Activated naive CD4-positive, alpha-beta T cell treated with anti-CD3 and anti-CD28 coated beads, Interleukin-2, amount 50 U/mL, for 24 hours (primary cell): ENCODE data around the gene TAS2R40.
"Not testable (repeated sequence)": the region's sequence is repeated elsewhere in the genome, so short reads cannot be mapped to it uniquely, and the experiment has no call there.

ENCODE experiments used
- H3K27ac Mint-ChIP-seq: one replicate; pipeline ENCODE4 v1.8.0; 2021; ENCODE audit warnings: mild to moderate bottlenecking, mixed read lengths
- H3K27me3 Mint-ChIP-seq: one replicate; pipeline ENCODE4 v1.8.0; 2021; ENCODE audit warnings: mixed read lengths
- H3K36me3 Mint-ChIP-seq: one replicate; pipeline ENCODE4 v1.8.0; 2021; ENCODE audit warnings: mixed read lengths
- H3K4me1 Mint-ChIP-seq: one replicate; pipeline ENCODE4 v1.8.0; 2021; ENCODE audit warnings: mixed read lengths
- H3K4me3 Mint-ChIP-seq: one replicate; pipeline ENCODE4 v1.8.0; 2021; ENCODE audit warnings: mild to moderate bottlenecking, mixed read lengths
- H3K9me3 Mint-ChIP-seq: one replicate; pipeline ENCODE4 v1.8.0; 2021; ENCODE audit warnings: mixed read lengths

Gene TAS2R40

DNA sequence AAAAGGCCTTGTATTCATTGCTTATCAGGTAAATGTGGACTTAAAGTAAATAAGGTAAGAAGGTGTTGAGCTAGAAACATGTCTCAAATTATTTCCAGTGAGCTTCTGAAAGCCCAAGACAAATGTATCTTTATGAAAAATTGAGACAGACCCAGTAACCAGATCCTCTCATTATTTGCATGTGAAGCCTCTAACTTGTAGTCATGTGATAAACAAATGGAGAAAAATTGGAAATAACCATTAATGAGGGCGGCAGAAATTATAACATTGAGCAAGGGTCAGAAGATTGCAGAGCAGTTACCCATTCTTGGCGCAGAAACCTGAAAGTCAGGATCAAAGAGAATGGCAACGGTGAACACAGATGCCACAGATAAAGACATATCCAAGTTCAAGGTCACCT lies at the start of gene TAS2R40:
TAS2R40 (plus strand) TSS at position 301 of the 400 bp plus-strand sequence; CDS start at position 343, 42 bp downstream.
- H3K36me3 Mint-ChIP-seq = no peaks in the 10 kb centered on the region
- no peaks in the 10 kb centered on the region for H3K9me3 Mint-ChIP-seq
- no peaks in the 10 kb centered on the region for H3K4me1 Mint-ChIP-seq
- H3K4me3 Mint-ChIP-seq = no peak within 1 kb of the TSS
- H3K27me3 Mint-ChIP-seq = peaks cover 1% of the 10 kb centered on the region
- H3K27ac Mint-ChIP-seq = no peak within 1 kb of the TSS

- no peaks in the 10 kb centered on the region for H3K9me3 Mint-ChIP-seq
- H3K36me3 Mint-ChIP-seq = peaks cover 1% of the 10 kb centered on the region
- H3K27ac Mint-ChIP-seq = no peak overlapping the region
These were observed 49.5 kb upstream of the TAS2R40 start for GRCh38 chr7:143172354-143172753.

GRCh38 chr7:143176128-143176527 lies 45.7 kb upstream of the TAS2R40 start:
- H3K4me3 Mint-ChIP-seq = no peak overlapping the region
- H3K36me3 Mint-ChIP-seq = peaks cover 3% of the 10 kb centered on the region
- H3K27me3 Mint-ChIP-seq = peaks cover 7% of the 10 kb centered on the region
- H3K9me3 Mint-ChIP-seq = peaks cover 24% of the 10 kb centered on the region
- no peaks in the 10 kb centered on the region for H3K4me1 Mint-ChIP-seq
- H3K27ac Mint-ChIP-seq = no peak overlapping the region

More at GRCh38 chr7:143172354-143172753, 49.5 kb upstream of the TAS2R40 start:
- Mint-ChIP-seq H3K27me3 (peaks cover 9% of the 10 kb centered on the region), H3K4me1 (no peaks in the 10 kb centered on the region), H3K4me3 (no peak overlapping the region)

- H3K4me1 Mint-ChIP-seq = no peaks in the 10 kb centered on the region
- no peak overlapping the region for H3K27ac Mint-ChIP-seq
- H3K27me3 Mint-ChIP-seq = peaks cover 7% of the 10 kb centered on the region
- peaks cover 24% of the 10 kb centered on the region for H3K9me3 Mint-ChIP-seq
- H3K36me3 Mint-ChIP-seq = peaks cover 3% of the 10 kb centered on the region
- H3K4me3 Mint-ChIP-seq = no peak overlapping the region
These were observed 44.3 kb upstream of the TAS2R40 start for GRCh38 chr7:143177374-143178119.

DNA sequence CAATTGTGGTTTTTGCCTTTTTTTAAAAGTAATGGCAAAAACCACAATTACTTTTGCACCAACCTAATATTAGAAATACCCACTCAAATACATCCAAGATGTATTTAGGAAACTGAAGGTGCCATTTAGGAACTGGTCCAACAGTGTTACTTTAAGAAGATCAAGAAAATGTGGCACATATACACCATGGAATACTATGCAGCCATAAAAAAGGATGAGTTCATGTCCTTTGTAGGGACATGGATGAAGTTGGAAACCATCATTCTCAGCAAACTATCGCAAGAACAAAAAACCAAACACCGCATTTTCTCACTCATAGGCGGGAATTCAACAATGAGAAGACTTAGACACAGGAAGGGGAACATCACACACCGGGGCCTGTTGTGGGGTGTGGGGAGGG lies 41.1 kb upstream of the TAS2R40 start:
- H3K9me3 Mint-ChIP-seq = peaks cover 24% of the 10 kb centered on the region
- not testable (repeated sequence) for H3K36me3 Mint-ChIP-seq, H3K4me3 Mint-ChIP-seq, H3K4me1 Mint-ChIP-seq, H3K27ac Mint-ChIP-seq
- H3K27me3 Mint-ChIP-seq = peaks cover 12% of the 10 kb centered on the region

DNA sequence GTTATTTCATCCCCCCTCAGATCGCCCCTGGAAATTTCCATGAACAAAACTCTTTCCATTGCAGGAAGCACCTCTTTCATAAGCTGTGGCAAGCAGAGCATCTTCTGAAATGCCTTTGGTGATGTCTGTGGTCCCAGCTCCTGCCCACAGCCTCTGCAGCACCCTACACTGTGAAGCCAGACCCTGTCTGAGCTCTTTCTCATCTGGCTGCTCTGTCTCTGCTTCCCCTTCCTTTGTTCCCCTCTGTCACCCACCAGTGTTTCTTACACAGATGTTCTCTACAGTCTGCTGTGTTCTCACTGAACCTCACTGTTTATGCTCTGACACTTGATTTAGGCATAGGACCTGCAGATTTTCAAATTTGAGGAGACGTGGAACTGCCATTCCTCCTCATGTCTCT lies 40.5 kb upstream of the TAS2R40 start:
- no peak overlapping the region for H3K4me3 Mint-ChIP-seq

DNA sequence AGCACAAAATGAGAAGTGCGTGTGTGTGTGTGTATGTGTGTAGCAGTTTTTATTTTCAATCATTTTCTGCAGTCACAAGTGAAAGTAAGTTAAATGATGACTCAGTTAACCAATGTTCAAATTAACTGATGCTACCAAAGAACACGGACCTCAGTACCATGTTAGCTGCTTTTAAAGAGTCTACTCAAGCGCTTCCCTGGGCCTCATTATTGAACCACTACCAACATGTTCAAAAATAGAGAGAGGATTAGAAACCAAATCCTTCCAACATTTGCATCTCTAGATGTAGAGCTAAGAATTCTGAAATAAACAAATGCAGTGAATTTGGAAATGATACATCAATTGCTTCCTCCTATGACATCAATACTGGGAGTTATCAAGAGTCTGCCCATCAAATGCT lies 38.8 kb upstream of the TAS2R40 start, which contains the start of gene TAS2R39:
TAS2R39 (plus strand) TSS at position 396 of the 400 bp plus-strand sequence; CDS start at position 396, 0 bp downstream.
- Mint-ChIP-seq H3K4me1 (no peaks in the 10 kb centered on the region), H3K27ac (no peak within 1 kb of the TSS), H3K9me3 (peaks cover 20% of the 10 kb centered on the region), H3K27me3 (peaks cover 14% of the 10 kb centered on the region), H3K4me3 (no peak within 1 kb of the TSS), H3K36me3 (peaks cover 3% of the 10 kb centered on the region)

More for the DNA sequence above, 40.5 kb upstream of the TAS2R40 start:
- Mint-ChIP-seq H3K9me3 (peaks cover 24% of the 10 kb centered on the region), H3K27ac (no peak overlapping the region), H3K27me3 (peaks cover 14% of the 10 kb centered on the region), H3K4me1 (no peaks in the 10 kb centered on the region), H3K36me3 (peaks cover 3% of the 10 kb centered on the region)

DNA sequence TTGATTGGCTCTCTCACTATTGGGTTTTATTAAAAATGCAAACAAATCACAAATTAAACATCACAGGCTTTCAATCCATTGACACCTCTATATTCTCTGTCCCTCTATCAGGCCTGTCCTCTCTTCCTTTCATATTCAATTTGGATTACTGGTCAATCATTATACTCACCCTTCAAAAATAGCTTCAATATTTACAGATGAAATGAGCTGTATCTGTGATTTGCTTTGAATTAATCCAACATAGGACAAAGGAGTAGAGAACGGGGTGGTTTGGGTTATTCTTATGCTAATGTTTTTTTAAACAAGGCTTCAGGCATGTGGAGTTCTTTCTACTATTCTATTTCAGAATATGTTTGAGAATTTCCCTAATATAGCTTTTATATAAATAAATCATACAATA lies 36.3 kb upstream of the TAS2R40 start:
- peaks cover 9% of the 10 kb centered on the region for H3K27me3 Mint-ChIP-seq
- no peak overlapping the region for H3K4me3 Mint-ChIP-seq
- H3K9me3 Mint-ChIP-seq = no peaks in the 10 kb centered on the region
- no peak overlapping the region for H3K27ac Mint-ChIP-seq
- H3K36me3 Mint-ChIP-seq = no peaks in the 10 kb centered on the region
- H3K4me1 Mint-ChIP-seq = no peaks in the 10 kb centered on the region

DNA sequence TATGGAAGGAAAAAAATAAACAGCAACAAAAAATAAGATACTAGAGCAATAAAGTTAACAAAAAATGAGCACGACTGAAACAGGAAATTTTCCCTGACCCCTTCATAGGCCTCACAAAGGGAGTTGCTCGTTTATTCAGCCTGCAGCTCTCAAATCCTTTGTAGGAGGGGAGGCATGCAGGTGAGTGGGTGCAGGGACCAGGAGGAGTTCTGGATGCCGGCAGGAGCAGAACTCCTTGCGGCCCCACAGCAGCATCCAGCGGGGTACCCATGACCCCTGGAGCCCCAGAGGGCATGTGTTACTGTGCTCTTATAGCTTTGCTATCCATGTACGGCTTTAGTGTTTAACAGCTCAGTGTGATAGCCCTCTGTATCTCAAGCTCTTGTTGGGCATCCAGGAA lies 32.8 kb upstream of the TAS2R40 start:
- H3K36me3 Mint-ChIP-seq = no peaks in the 10 kb centered on the region
- H3K9me3 Mint-ChIP-seq = no peaks in the 10 kb centered on the region
- no peak overlapping the region for H3K27ac Mint-ChIP-seq
- H3K27me3 Mint-ChIP-seq = peaks cover 7% of the 10 kb centered on the region
- no peaks in the 10 kb centered on the region for H3K4me1 Mint-ChIP-seq
- H3K4me3 Mint-ChIP-seq = no peak overlapping the region

- Mint-ChIP-seq H3K4me1 (no peaks in the 10 kb centered on the region), H3K4me3 (no peak overlapping the region), H3K36me3 (no peaks in the 10 kb centered on the region), H3K27me3 (peaks cover 8% of the 10 kb centered on the region), H3K9me3 (no peaks in the 10 kb centered on the region), H3K27ac (no peak overlapping the region)
These were observed 28.0 kb upstream of the TAS2R40 start for GRCh38 chr7:143193880-143194279.

DNA sequence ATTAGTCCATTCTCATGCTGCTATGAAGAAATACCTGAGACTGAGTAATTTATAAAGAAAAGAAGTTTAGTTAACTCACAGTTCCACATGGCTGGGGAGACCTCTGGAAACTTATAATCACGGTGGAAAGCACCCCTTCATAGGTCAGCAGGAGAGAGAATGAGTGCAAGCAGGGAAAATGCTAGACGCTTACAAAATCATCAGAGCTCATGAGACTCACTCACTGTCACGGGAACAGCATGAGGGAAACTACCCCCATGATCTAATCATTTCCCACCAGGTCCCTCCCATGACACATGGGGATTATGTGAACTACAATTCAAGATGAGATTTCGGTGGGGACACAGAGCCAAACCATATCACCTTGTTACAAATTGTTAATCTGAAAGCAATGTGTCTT lies 22.8 kb upstream of the TAS2R40 start:
- no peaks in the 10 kb centered on the region for H3K4me1 Mint-ChIP-seq
- H3K9me3 Mint-ChIP-seq = no peaks in the 10 kb centered on the region
- H3K27ac Mint-ChIP-seq = no peak overlapping the region
- no peaks in the 10 kb centered on the region for H3K36me3 Mint-ChIP-seq
- H3K27me3 Mint-ChIP-seq = peaks cover 16% of the 10 kb centered on the region
- no peak overlapping the region for H3K4me3 Mint-ChIP-seq

- H3K4me1 Mint-ChIP-seq = peaks cover 24% of the 10 kb centered on the region
- no peak overlapping the region for H3K4me3 Mint-ChIP-seq
- peaks cover 13% of the 10 kb centered on the region for H3K27me3 Mint-ChIP-seq
- no peaks in the 10 kb centered on the region for H3K9me3 Mint-ChIP-seq
- no peak overlapping the region for H3K27ac Mint-ChIP-seq
- H3K36me3 Mint-ChIP-seq = no peaks in the 10 kb centered on the region
These were observed 19.7 kb upstream of the TAS2R40 start for GRCh38 chr7:143202161-143202560.

- Mint-ChIP-seq H3K27ac (no peak overlapping the region), H3K4me3 (no peak overlapping the region), H3K9me3 (no peaks in the 10 kb centered on the region)
These were observed 18.5 kb upstream of the TAS2R40 start for GRCh38 chr7:143203386-143203785.

DNA sequence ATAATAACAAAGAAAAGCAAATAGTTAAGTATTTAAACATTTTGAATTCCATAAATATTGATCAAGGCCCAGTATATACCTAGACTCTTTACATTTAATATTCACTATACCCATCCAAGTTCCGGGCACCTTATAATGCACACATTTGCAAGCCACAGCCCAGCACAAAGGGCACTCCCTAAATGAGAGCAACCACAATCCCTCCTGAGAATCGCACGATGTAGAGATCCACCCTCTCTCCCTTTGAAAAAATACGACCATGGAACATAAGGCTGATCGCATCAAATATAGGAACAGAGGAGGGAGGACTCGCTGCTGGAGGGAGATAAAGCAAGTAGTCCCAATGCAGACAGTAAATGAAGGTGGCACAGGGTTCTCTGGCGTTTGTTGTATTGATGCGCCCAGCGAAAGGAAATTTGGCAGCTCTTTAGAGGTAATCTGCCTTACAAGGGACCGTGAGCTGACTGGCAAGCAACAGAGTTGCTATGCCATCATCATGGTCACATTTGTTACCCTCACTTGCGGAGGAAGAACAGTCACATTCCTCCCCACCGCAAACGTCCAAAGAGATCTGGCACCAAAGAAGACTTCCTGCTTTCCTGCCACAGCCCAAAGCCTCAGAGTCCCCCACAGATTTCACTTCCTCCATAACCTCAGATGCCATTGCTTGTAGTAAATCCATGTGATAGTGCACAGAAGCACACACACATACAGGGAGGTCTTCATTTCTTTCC lies 16.1 kb upstream of the TAS2R40 start:
- Mint-ChIP-seq H3K36me3 (no peaks in the 10 kb centered on the region), H3K9me3 (no peaks in the 10 kb centered on the region), H3K4me1 (peaks cover 24% of the 10 kb centered on the region), H3K4me3 (peak overlapping the region; percentile 31), H3K27me3 (peaks cover 5% of the 10 kb centered on the region), H3K27ac (no peak overlapping the region)

More at GRCh38 chr7:143203386-143203785, 18.5 kb upstream of the TAS2R40 start:
- H3K36me3 Mint-ChIP-seq = no peaks in the 10 kb centered on the region
- H3K27me3 Mint-ChIP-seq = peaks cover 10% of the 10 kb centered on the region
- peaks cover 24% of the 10 kb centered on the region for H3K4me1 Mint-ChIP-seq

DNA sequence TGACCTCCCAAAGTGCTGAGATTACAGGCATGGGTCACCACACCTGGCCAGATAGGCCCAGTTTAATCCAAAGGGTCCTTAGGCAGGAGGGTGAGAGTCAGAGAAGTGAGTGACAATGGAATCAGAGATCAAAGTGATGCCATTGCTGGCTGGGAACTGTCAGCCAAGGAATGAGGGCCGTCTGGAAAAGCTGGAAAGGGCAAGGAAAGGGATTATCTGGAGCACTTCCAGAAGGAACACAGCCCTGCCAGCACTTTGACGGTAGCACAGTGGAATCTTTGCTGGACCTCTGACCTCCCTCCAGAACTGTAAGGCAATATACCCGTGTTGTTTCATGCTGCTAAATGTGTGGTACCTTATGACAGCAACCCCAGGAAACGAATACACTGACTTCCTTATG lies 11.3 kb upstream of the TAS2R40 start:
- no peaks in the 10 kb centered on the region for H3K9me3 Mint-ChIP-seq
- no peaks in the 10 kb centered on the region for H3K36me3 Mint-ChIP-seq
- peaks cover 14% of the 10 kb centered on the region for H3K4me1 Mint-ChIP-seq
- no peak overlapping the region for H3K4me3 Mint-ChIP-seq
- no peaks in the 10 kb centered on the region for H3K27me3 Mint-ChIP-seq
- H3K27ac Mint-ChIP-seq = no peak overlapping the region

DNA sequence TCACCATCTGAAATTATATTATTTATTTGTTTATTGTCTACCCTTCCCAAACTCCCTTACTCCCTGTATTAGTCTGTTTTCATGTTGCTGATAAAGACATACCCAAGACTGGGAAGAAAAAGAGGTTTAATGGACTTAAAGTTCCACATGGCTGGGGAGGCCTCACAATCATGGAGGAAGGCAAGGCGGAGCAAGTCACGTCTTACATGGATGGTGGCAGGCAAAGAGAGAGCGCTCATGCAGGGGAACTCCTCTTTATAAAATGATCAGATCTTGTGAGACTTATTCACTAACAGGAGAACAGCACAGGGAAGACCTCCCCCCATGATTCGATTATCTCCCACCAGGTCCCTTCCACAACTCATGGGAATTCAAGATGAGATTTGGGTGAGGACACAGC lies 8.4 kb upstream of the TAS2R40 start:
- H3K27me3 Mint-ChIP-seq, H3K4me1 Mint-ChIP-seq, H3K9me3 Mint-ChIP-seq, H3K4me3 Mint-ChIP-seq, H3K27ac Mint-ChIP-seq, H3K36me3 Mint-ChIP-seq: not testable (repeated sequence)
